GM12865 (cell line): Measurements from ENCODE around the gene HNRNPM.

Source experiments
- DNase-seq: peaks from one replicate; pipeline ENCODE4 v3.0.0; 2010; ENCODE audit warnings: low read depth
- H3K4me3 ChIP-seq: 2 replicates; pipeline ENCODE4 v1.5.1; 2011; ENCODE audit warnings: mild to moderate bottlenecking, low read depth, low read length, control low read depth
- CTCF ChIP-seq: IDR thresholded peaks from 2 replicates; pipeline ENCODE4 v1.5.1; 2011; ENCODE audit warnings: low read length, control low read depth, low read depth, inconsistent platforms; ENCODE audit not compliant: insufficient read depth; ENCODE audit errors: missing control alignments

HNRNPM gene

GRCh38 chr19:8484331-8484894 lies 39.6 kb downstream of the HNRNPM start:
- TF ChIP-seq CTCF: no peak
- DNase-seq: no peak
- no peak overlapping the region for H3K4me3 ChIP-seq

- TF ChIP-seq CTCF: no peak
- no peak overlapping the region for H3K4me3 ChIP-seq
- no peak for DNase-seq
These were observed 41.0 kb downstream of the HNRNPM start for GRCh38 chr19:8485561-8486371.

- no peak overlapping the region for H3K4me3 ChIP-seq
- TF ChIP-seq CTCF: no peak
- no peak for DNase-seq
These were observed 41.9 kb downstream of the HNRNPM start for GRCh38 chr19:8486661-8487136.

- no peak overlapping the region for H3K4me3 ChIP-seq
- peak; percentile 75 for DNase-seq
- TF ChIP-seq CTCF: no peak
These were observed 42.5 kb downstream of the HNRNPM start for GRCh38 chr19:8487137-8487851.

- TF ChIP-seq CTCF: no peak
- DNase-seq: no peak
These were observed 43.6 kb downstream of the HNRNPM start for GRCh38 chr19:8488365-8488764.

GRCh38 chr19:8489561-8490394 lies 45.0 kb downstream of the HNRNPM start:
- no peak for DNase-seq
- H3K4me3 ChIP-seq: no peak overlapping the region
- no peak for TF ChIP-seq CTCF

More at GRCh38 chr19:8488365-8488764, 43.6 kb downstream of the HNRNPM start:
- H3K4me3 ChIP-seq: no peak overlapping the region
